SU-DHL-6 (cell line): ENCODE measurements around the gene ZNF574.

Source experiments
- EZH2phosphoT487 ChIP-seq: fragments of 200-600 bp; sonication (generic), shearing (Covaris generic); conservative IDR thresholded peaks from 2 replicates; pipeline ENCODE4 v1.6.1; 2018; ENCODE audit warnings: mild to moderate bottlenecking, antibody characterized with exemption, low read length, moderate library complexity, mixed read lengths
- TF ChIP-seq, protein P1 (sequence below): fragments of 200-600 bp; sonication (generic); IDR thresholded peaks from one replicate; pipeline ENCODE4 v1.5.1; 2017; ENCODE audit warnings: antibody characterized with exemption, mild to moderate bottlenecking, low read length, moderate library complexity; ENCODE audit not compliant: insufficient read depth, poor library complexity, severe bottlenecking

DNA sequence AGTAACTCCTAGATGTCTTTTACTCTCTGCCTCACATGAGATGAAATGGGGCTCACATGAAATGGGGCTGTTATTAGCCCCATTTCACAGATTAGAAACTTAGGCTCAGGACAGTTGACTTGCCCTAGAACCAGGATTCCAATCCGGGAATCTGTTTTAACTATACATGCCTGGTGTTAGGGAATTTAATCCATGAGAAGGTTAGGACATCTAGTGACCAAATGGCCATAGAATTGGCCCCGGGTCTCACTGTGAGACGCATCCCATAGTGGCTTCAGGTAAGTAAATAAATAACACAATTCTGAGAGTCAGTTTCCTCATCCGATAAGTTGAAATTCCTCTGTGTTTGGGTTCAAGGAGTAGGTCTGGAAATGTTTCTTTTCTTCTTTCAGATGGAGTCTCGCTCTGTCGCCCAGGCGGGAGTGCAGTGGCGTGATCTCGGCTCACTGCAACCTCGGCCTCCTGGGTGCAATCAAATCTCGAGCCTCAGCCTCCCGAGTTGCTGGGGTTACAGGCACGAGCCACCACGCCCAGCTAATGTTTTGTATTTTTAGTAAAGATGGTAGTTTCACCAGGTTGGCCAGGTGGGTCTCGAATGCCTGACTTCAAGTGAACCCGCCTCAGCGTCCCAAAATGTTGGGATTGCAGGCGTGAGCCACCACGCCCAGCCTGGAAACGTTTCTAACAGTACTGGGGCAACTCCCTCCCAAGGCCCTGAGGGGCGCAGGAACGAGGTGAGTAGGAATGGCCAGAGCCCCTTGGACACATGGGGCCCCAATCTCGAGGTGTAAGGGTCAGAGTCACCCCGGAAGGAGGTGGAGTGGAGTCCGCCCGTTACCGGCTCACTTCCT lies 1.2 kb upstream of the ZNF574 start:
- TF ChIP-seq EZH2phosphoT487, result no peak
- TF ChIP-seq, protein P1, sequence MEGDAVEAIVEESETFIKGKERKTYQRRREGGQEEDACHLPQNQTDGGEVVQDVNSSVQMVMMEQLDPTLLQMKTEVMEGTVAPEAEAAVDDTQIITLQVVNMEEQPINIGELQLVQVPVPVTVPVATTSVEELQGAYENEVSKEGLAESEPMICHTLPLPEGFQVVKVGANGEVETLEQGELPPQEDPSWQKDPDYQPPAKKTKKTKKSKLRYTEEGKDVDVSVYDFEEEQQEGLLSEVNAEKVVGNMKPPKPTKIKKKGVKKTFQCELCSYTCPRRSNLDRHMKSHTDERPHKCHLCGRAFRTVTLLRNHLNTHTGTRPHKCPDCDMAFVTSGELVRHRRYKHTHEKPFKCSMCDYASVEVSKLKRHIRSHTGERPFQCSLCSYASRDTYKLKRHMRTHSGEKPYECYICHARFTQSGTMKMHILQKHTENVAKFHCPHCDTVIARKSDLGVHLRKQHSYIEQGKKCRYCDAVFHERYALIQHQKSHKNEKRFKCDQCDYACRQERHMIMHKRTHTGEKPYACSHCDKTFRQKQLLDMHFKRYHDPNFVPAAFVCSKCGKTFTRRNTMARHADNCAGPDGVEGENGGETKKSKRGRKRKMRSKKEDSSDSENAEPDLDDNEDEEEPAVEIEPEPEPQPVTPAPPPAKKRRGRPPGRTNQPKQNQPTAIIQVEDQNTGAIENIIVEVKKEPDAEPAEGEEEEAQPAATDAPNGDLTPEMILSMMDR, result no peak
